ENCODE data around the gene DNM1.

DNA sequence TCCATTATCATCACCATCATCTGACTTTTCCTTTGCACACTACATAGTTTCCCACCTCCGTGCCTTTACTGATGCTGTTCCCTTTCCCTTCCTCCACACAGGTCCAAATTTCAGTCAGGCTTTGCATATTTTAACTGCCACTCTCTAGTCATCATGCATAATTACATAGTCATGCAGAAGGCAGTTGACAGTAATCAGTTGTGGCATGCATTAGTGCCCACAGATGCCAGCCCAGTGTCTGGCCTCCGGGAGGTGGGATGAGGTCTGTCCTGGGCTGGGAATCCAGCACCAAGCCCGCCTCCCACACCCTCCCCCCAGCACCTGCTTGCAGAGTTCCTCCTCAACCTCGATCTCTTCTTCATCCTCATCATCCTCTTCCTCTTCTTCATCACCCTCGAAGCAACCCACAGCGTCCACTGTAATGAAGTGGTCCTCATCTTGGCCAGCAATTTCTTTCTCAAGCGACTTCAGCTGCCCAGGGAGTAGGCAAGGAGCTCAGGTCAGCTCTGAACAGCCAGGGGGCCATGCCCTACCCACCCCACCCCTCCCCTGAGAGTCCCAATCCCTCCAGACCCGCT lies 34.4 kb upstream of the DNM1 start:
- TF ChIP-seq, protein P1, sequence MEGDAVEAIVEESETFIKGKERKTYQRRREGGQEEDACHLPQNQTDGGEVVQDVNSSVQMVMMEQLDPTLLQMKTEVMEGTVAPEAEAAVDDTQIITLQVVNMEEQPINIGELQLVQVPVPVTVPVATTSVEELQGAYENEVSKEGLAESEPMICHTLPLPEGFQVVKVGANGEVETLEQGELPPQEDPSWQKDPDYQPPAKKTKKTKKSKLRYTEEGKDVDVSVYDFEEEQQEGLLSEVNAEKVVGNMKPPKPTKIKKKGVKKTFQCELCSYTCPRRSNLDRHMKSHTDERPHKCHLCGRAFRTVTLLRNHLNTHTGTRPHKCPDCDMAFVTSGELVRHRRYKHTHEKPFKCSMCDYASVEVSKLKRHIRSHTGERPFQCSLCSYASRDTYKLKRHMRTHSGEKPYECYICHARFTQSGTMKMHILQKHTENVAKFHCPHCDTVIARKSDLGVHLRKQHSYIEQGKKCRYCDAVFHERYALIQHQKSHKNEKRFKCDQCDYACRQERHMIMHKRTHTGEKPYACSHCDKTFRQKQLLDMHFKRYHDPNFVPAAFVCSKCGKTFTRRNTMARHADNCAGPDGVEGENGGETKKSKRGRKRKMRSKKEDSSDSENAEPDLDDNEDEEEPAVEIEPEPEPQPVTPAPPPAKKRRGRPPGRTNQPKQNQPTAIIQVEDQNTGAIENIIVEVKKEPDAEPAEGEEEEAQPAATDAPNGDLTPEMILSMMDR (IDR thresholded peaks at IDR 0.05; ENCODE audit: extremely low read depth in 1 of 2, insufficient read depth in 1 of 2, low read depth in 1 of 2, low read length in 2 of 2) = no peak
- no peak for TF ChIP-seq EZH2 (IDR thresholded peaks at IDR 0.05; ENCODE audit: borderline replicate concordance, low read depth, low read length, severe bottlenecking)
